PC-9 (cell line): ENCODE data around the gene MRPL28.

Source experiments
- CTCF ChIP-seq: fragments of 200-600 bp; sonication (generic); conservative IDR thresholded peaks from 2 replicates; pipeline ENCODE4 v1.6.1; 2017; ENCODE audit warnings: mixed run types, antibody characterized with exemption, mild to moderate bottlenecking, moderate library complexity
- EZH2 ChIP-seq: fragments of 200-600 bp; sonication (generic); IDR thresholded peaks from 2 replicates; pipeline ENCODE4 v1.8.0; 2017; ENCODE audit warnings: antibody characterized with exemption, low read depth

GRCh38 chr16:399340-400019, 29.1 kb upstream of the MRPL28 start:
- TF ChIP-seq EZH2 (no peak), CTCF (no peak)
